Left hindlimb (tissue), 1 donor: ENCODE results near the gene CRACR2B.

Source experiments
- DNase-seq: peaks from one replicate; pipeline ENCODE4 v3.0.0-alpha.2; 2018

The CRACR2B gene

DNA sequence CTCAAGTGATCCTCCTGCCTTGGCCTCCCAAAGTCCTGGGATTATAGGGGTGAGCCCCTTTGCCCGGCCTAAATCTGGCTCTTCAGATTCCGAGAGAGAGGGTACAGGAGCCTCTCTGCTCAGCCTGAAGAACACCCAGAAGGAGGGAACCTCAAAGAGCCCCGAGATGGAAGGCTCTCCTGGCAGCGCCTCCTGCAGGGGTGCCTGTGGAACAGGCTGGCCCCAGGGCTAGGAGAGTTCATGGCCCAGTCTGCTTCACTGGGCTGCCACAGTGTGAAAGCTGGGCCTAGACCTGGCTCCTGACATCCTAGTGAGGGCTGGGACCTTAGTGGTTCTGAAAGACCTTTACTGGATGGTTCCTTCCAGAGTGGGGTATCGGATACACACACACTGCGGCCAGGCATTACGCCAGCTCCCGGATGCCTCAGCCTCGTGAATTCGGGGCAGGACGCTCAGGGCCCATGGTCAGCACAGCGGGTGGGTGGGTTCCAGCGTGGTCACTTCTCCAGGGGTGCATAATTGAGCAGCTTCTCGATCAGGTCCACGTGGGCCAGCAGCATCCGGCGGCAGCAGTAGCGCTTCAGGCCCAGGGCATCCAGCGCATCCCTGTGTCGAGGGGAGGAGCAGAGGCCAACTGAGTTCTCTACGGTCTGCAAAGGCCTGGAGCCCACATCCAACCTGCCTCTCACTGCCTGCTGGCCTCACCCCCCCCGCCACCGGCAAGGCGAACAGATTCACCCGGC is 12.3 kb downstream of the CRACR2B start:
- DNase-seq: no peak

DNA sequence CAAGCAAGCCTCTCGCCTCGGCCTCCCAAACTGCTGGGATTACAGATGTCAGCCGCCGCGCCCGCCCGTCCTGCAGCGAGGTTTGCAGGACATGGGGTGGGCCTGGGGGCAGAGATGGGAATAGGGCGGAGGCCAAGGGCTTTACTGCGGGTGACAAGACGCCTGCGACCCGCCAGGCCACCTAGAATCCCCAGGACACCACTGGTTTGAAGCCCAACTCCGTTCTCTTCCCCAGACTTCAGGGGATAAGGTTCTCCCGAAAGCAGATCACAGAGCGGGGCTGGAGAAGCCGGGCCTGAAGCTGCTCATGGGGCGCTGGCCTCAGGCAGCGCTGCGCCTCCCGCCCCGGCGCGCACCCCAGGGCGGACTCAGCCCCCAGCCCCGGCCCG is 14.3 kb downstream of the CRACR2B start:
- no peak for DNase-seq

DNA sequence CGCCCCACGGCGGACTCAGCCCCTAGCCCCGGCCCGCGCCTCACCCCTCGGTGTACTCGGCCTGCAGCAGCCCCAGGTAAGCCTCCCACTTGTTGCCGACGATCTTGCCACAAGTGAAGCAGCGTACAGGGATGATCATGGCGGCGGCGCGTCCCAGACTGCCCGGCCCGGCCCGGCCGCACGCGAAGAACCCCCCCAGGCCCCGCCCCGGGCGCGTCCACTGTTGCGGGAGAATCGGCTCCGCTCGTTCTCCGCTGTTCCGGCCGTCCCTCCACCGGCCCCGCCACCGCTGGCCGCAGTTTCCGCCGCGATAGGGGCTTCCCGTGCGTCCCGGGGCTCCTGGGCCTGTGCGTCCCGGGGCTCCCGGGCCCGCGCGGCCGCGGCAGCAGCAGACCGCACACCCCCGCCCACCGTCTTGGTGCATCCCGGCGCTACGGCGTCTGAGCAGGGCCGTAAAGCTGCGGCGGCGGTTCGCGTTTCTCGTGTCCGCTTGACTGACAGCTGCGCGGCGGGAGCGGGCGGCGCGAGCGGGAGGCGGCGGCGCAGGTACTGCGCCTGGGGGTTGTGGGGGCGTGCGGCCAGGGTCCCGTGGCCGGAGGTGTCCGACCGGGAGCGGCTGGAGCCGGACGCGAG is 14.8 kb downstream of the CRACR2B start, which contains the start of the genes POLR2L and TSPAN4:
POLR2L (minus strand) TSS at position 160 of the 633 bp plus-strand sequence; CDS start at position 139, 21 bp downstream.
TSPAN4 (plus strand) TSS at position 483 of the 633 bp plus-strand sequence. CDS start 7,453 bp downstream, outside the sequence.
- peak; percentile 91 for DNase-seq

DNA sequence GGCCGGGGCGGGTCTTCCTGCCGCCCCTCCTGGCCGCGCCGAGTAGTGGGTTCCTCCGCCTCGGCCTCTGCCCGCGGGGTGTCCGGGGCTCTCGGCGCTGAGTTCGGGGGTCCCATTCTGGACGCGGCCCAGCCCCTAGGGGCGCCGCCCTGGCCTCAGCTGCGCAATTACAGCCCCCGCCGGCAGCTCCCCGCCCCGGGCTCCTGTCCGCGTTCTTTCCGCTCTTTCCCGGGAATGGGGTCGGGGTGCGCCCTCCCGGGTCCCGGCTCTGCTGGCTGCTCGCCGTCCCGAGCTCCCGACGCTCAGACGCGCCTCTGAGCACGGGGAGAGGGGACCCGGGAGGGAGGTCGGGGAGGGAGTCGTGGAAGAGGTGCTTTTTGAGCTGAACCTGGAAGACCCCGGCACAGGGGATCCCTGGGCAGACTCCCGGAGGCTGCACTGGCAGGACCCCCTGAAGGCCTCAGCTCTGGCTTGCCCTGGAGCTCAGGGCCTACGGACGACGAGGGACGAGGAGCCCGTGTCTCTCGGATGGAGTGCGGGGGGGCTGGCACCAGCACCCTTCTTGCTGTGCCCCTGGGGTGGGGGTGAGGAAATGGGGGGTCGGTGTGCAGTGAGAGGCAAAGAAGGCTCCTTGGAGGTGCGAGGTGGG is 15.5 kb downstream of the CRACR2B start:
- no peak for DNase-seq

DNA sequence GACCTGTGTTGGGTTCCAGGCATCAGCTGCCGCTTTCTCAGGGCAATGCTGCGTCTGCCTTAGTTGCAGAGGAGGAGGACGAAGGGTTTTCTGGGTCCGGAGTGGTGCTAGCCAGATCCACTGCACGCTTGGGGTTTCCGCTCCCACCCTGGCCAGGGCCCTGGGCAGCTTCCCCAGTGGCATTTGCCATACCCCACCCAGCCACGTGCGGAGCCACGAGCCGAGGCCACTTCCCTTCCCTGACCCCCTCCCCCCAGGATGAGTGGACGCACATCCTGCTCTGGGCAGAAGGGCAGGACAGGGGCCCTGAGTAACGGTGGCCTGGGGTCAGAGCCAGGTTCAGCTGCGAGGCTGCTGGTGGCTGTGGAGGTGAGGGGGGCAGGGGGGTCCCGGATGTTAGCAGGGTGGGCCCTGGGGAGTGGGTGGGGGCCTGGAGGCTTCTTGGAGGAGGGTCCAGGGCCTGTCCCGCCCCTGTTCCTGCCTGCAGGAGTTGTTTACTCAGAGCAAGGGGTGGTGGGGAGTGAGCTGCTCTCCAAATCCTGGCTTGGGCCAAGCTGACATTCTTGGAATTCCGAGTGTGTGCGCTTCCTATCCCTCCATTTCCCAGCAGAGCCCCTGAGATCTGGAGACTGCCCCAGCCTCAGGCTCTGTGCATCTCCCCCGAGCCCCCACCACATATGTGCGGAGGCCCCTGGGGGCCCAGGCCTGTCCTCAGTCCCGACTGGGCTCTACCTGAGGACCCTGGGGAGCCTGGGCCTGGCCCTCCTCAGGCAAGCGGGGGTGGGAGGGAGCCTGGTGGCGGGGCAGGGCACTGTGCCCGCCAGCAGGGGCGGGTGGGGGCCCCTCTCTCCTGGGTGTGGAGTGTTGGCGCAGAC is 16.3 kb downstream of the CRACR2B start:
- peak; percentile 90 for DNase-seq

DNA sequence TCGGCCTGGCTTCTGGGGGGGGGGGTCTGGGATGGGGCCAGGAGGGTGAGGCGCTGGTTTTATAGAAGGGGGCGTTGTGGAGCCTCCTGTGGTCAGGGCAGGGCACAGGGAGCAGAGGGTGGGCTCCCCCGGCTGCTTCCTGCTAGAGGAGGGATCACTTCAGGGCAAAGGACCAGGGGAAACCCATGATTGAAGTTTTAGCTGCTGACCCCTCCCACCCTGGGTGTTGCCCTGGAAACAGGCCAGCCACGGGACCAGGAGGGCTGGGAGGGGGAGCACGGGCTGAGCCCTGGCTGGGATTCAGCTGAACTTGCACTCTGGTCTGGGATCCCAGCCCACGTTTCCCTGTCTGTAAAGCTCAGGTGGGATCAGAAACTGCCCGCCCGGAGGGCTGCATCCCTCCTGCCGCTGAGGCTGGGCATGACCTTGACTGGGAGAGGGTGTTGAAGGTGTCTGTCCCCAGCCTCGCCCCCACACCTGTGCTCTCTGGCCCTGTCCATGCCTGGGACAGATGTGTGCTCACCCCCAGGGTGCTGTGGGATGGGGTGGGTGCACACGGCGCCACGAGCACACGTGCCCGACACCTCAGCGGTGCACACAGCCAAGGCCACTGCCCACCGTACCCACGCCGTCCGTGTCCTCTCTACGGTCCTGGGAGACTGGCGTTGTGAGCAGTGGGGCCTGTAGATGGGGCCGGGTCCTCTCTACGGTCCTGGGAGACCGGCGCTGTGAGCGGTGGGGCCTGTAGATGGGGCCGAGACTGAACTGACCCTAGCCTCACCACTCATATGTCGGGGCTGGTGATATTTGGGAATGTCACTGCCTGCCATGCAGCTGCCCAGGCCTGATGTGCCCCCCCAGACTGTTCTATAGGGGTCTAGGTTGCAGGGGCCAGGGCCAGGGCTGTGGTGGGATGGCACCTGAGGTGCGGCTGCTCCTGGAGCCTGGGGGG is 17.2 kb downstream of the CRACR2B start:
- peak; percentile 97 for DNase-seq

DNA sequence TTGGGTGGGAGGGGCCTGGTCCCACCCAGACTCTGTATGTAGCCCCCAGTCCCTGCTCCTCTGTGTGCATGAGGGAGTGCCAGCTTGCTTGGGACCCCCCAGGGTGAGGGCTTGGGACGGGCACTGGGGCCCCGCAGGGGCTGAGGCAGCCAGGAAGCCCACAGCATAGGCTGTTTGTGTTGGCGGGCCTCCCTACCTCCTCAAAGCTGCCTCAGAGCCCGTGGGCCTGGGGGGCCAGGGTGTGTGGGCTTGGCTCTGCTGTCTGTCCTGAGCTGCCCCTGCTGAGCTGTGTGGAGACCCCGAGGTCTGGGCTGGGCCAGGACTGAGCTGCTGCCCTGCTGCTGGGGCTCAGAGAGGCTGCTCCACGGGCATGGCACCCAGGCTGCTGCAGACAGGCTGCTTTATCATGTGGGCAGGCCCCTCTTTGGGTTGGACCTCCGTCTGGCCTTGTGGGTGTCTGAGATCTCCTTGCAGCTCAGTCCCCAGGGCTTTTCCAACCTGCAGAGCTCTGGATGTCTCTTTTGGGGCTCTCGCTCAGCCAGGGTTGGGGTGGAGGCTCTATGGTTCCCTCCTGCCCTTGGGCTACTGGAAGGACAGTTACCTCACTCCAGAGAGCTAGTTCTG is 18.3 kb downstream of the CRACR2B start:
- DNase-seq: peak; percentile 80

DNA sequence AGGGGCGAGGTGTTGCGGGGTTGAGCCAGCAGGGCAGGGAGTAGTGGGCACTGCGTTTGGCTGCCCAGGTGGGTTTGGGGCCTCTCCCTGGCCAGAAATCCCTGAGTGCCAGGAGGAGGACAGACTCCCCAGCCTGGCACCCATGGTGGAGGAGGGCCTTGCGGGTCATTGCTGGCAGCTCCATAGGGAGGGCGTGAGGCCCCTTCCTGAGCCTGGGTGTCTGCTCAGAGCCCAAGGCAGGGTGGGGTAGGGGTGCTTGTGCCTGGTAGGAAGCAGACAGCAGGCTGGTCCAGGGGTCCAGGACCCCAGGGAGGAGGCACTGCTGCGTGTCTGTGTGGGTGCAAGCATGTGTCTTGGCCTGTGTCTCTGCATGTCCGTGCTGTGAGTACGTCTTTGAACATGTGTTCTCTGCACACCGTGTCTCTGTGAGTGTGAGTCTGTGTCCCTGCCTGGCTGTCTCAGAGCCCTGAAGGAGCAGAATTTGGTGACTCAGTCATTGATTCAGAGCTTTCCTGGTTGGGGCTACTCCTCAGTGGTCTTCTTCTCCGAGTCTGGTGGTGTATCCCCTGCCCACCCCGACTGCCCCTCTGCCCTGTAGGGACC is 18.9 kb downstream of the CRACR2B start:
- no peak for DNase-seq

DNA sequence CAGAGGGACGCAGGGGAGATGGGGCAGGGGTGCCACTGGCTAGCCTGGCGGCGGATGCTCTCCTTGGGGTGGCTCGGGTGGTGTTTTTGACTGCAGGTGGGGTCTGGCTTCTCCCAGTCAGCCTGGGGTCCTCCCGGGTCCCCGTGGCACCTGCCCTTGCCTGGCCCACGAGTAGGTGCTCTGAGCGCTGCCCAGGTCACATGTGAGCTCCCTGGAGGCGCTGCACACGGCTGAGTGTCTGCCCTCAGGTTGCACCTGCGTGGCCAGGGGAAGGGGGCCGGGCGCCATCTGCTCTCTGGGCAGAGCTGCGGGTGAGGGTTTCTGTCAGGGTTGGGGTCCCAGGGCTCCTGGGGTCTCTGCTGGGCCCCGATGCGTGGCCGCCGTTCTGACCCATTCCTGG is 20.2 kb downstream of the CRACR2B start:
- no peak for DNase-seq

DNA sequence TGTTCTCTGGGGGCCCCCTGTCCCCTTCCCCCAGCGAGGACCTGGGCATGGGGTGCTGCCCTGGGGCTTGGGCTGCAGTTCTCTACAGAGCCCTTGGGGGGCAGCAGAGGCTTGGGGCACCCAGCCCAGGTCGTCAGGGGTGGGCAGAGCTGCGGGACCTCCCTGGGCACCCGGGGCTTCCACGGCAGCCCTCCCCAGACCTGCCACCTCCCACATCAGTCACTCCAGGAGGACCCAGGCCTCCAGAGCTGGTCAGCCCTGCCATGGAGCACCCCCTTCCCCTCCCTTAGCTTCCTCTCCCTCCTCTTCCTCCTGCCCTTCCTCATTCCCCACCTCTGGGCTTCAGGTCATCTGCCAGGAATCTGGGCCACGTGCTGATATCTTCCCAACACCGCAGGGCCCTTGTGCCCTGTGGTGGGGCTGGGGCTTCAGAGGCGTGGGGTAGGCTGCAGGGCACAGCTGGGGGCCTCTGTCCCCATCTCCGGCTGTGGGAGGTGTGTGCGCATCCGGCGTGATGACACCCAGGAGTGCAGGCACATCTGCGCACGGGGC is 20.7 kb downstream of the CRACR2B start:
- DNase-seq: no peak

DNA sequence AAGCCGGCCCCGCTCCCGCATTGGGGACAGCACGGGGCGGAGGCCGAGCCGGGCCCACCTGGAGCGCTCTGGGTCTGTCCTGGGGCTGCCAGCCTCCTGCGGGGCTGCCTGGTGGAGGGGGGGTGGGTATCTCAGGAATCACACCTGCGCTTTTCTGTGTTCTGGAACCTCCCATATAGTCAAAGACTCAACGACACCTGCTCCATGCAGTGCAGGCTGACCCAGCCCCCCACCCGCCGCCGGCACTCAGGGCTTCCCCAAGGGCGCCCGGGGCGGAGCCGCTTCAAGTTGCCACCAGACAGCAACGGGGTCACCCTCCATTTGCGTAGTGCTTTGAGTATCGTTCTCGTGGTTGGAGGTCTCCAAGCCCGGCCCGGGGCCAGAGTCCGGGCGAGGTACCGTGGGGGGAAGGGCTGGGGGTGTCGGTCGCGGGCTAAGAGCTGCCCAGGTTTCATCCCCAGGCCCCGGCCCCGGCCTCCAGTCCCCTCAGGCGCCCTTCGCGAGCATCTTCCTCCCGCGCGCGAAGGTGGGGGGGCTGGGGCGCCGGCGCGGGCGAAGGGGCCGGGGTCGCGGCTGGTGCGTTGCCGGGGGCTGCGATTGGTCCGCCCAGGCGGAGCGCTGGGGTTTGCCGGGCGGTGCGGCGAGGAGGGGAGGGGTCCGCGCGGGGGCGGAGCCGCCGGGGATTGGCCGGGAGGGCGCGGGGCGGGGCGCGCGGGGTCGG is 21.5 kb downstream of the CRACR2B start:
- no peak for DNase-seq

DNA sequence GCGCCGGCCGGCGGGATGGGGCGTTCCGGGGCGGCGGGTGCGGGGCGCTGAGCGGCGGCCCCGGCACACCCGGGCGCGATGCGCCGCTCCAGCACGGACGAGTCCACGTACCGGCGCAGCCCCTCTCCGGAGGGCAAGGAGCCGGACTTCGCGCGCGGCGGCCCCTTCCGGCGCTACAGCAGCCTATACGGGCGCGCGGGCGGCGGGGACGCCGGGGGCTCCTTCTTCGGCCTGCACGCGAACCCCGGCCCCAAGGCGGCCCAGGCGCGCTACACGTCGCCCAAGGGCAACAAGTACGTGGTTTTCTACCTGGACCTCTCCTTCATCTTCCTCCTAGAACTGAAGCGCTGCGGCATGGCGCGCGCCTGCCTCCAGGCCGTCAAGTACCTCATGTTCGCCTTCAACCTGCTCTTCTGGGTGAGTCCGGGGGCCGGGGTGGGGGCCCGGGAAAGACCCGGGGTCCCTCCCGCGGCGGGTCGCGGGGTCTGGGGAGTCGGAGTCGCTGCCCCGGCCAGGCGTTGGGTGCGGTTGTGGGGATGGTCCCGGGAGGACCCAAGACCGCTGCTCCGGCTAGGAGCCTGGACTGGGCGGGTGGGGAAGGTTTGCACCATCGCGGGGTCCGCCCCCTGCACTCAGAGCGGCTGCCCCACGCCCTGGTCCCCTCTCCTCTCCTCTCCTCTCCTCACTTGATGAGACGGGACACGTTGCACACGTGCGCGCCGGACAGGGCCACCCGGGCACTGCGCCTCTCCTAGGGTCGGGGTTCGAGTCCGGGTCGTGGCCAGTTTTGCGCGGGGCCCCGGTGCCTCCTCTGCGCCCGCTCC is 22.4 kb downstream of the CRACR2B start:
- DNase-seq: no peak

DNA sequence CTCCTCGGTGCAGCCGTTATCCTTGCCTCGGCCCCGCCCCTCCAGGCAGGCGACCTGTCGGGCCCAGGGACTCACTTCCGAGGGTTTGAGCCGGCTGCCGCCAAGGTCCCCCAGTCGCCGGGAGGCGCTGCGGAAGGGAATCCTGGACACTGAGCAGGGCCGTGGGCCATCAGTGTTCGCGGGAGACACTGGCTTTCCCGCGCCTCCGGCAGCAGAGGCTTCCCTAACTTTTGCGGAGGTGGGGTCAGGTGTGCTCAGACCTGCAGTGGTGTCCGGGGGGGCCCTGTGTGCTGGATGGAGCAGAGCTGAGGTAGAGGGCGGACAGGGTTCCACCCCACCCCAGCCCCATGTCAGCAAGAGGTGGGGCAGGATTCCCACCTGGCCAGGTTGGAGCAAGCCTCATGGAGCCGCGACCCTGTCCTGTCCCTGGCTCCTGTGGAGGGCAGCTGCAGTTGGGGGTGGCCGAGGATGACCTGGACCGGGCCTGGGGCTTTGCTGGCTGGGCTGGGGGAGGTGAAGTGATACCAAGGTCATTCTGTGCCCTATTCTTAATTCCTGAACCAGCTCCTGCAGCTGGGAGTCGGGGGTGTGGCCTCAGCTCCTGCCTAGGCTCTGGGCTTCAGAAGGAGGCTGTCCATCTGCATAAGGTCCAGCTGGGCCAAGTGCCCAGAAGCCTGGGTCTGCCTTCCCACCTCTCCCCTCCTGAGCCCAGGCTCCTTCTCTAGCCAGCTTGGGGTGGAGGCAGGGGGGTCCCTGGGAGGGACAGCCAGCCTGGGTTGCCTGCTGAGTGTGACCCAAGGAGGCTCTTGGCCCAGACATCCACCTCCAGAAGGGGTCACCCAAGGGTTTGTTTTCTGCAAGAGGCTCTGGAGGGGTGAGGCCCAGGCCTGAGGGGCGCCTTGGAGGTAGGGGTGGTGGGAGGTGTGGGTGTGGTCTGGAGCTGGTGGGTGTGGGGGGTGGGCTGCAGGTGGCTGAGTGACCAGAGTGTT is 23.4 kb downstream of the CRACR2B start:
- no peak for DNase-seq

DNA sequence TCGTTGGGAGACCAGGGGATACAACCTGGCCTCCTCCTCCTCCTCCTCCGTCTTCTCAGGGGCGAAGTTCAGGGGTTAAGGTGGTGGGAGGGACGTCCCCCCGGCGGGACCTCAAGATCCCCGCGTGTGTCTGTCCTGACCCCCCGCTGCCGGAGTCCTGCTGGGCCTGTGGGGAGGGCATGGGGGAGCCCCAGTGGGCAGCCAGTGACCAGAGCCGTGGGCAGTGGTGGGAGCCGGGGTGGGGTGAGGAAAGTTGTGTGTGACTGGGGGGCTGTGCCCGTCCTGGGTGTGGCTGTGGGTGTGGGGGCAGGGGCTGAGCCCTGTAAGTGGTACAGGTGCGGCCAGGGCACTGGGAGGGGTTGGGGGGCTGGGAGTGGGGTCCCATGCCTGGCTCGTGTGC is 25.0 kb downstream of the CRACR2B start:
- no peak for DNase-seq

DNA sequence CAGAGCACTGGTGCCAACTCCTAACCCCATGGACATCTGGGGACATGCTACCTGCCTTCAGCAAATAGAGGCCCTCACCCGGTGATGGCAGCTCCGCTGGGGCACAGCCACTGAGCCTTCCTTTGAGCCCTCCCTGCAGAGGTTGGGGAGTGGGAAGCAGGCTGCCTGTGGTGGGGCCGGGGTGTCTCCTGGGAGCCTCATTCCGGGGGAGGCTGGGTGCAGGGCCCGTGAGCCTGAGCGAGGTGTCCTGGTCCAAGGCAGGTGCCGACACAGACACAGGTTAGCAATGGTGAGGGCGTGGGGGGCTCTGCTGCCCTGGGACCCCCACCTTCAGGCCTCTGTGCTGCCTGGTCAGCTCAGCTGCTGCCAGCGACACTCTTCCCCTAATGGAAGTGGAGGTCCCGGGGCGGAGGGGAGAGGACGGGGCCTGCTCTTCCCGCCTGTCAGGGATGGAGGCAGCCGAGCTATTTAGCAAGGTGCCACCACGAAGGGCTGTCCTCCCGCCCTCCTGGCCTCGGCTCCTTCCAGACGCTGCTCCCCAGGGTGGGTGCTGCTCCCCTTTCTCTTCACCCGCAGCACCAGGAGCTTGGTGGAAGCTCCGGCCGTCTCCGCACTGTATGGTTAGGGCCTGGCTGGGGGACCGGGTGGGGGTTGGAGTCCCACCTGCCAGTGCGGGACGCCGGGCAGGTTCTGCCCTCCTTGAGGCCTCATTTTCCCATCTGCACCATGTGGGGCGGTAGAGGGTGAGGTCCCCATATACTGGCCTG is 26.1 kb downstream of the CRACR2B start:
- no peak for DNase-seq

DNA sequence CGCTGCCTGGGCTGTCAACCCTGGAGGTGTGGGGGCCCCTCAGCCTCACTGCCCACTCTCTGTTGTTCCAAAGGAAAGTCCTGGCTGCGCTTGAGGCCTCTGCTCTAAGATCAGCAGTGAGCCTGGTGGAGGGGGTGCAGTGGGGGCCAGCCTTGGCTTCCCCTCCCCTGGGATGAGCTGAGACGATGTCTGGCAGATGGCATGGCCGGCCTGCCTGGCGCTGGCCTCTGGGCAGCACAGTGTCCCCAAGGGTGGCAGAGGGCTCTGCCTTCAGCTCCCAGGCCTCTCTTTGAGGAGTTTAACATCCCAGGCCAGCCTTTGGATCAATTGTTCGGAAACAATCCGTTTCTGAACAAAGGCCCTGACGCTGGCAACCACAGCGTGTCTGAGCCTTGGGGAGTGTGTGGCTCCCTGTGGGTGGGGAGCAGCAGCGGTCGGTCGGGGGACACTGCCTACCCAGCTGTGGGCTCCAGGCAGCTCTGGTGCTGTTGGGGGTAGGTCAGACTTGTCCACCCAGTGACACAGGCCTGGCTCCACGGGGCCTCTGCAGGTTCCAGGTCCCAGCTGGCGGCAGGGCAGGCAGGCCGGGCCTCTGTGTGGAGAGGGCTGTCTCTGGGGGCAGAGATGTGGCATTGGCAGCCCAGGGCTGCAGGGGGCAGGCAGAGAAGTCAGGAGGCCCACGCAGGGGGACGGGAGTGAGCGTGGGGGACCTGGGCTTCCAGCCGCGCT is 27.0 kb downstream of the CRACR2B start:
- no peak for DNase-seq
